MV-4-11 (cell line): Measurements from ENCODE around the gene MBD4.
A peak's percentile ranks its signal among the peaks of the same experiment; 100 is the strongest.

Experiments
- DNase-seq: peaks from one replicate; lab custom pipeline; 2025; lab: John Stamatoyannopoulos, UW

Gene MBD4

DNA sequence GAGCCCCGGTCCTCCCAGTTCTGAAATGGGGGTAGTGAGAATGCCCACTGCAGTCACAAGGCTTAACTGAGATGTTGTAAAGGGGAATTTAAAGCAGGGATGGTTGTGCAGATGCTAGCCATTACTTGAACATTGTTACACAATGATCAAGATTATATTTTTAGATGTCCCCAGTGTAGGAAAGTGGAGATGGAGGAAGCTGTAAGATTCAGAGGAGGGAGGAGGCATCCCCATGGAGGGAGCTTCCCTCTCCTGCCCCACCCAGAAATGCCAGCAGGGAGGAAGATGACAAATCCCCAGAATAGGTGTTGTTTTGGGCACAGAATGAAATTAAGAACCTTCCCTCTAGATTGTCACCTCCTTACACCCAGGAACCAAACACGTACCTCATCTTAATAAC, 57.4 kb downstream of the MBD4 start:
- DNase-seq = peak; percentile 9
